Neutrophil (primary cell): ENCODE measurements around the gene PPP2R5D.
A peak's percentile ranks its signal among the peaks of the same experiment; 100 is the strongest.
"Not testable (repeated sequence)": the region's sequence is repeated elsewhere in the genome, so short reads cannot be mapped to it uniquely, and the experiment has no call there.

ENCODE experiments used
- H3K27ac ChIP-seq: fragments of 200-600 bp; sonication (generic); 2 replicates; pipeline ENCODE4 v1.5.1; 2016; ENCODE audit warnings: mild to moderate bottlenecking, moderate library complexity
- H3K27me3 ChIP-seq: fragments of 200-600 bp; sonication (generic); 2 replicates; pipeline ENCODE4 v1.6.0; 2016; ENCODE audit warnings: mild to moderate bottlenecking
- H3K36me3 ChIP-seq: fragments of 200-600 bp; sonication (generic); 2 replicates; pipeline ENCODE4 v1.5.1; 2017
- H3K4me1 ChIP-seq, 2 experiments: fragments of 200-600 bp in 1 of 2; sonication (generic) in 1 of 2; 1 replicate in 1 of 2; 2 replicates in 1 of 2; pipeline versions ENCODE4 v1.5.1 to v1.6.1; 2013 to 2016; ENCODE audit warnings: low read depth in 1 of 2, low read length in 1 of 2, mild to moderate bottlenecking in 1 of 2, moderate library complexity in 1 of 2; ENCODE audit not compliant: control insufficient read depth in 1 of 2, insufficient read depth in 1 of 2
- H3K4me3 ChIP-seq, 2 experiments: fragments of 200-600 bp in 1 of 2; sonication (generic) in 1 of 2; 1 replicate in 1 of 2; 2 replicates in 1 of 2; pipeline ENCODE4 v1.5.1; 2013 to 2016; ENCODE audit warnings: low read depth in 1 of 2, low read length in 1 of 2, mild to moderate bottlenecking in 1 of 2, moderate library complexity in 1 of 2
- H3K9me3 ChIP-seq: fragments of 200-600 bp; sonication (generic); 2 replicates; pipeline ENCODE4 v1.5.1; 2016
- TF ChIP-seq, protein P1 (sequence below): fragments of 200-600 bp; sonication (generic); IDR thresholded peaks from 2 replicates; pipeline ENCODE4 v1.5.1; 2016; ENCODE audit warnings: antibody characterized with exemption

PPP2R5D gene

DNA sequence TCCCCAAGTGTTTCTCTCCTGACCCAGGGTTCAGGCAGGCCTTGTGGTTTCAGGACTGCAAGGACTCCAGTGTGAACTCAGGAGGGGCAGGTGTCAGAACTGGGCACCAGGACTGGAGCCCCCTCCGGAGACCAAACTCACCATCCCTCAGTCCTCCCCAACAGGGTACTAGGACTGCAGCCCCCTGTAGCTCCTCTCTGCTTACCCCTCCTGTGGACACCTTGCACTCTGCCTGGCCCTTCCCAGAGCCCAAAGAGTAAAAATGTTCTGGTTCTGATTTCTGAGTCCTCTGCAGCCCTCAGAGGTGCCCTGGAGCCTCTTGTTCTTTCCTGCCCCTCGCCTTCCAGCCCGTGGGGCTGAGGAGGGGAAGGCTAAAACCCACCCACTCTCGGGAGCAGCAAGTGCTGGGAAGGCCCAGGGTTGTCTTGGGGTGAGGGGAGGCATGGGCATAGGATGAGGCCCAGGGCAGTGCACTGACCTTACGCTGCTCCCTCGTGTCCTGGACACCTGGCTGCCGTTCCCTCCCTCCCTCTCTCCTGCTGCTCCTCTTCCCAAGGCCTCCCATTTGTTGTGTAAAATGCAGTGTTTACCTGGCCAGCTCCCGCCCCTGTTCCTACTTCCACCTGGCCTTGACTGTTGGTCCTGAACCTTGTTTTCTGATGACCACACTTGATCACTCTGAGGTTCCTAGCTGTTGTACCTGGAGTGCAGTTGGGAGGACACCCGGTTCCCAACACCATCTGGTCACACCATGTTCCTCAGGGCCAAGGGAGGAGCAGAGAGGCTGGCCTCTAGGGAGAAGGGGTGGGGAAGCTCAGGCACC, 45.2 kb upstream of the PPP2R5D start:
- TF ChIP-seq, protein P1, sequence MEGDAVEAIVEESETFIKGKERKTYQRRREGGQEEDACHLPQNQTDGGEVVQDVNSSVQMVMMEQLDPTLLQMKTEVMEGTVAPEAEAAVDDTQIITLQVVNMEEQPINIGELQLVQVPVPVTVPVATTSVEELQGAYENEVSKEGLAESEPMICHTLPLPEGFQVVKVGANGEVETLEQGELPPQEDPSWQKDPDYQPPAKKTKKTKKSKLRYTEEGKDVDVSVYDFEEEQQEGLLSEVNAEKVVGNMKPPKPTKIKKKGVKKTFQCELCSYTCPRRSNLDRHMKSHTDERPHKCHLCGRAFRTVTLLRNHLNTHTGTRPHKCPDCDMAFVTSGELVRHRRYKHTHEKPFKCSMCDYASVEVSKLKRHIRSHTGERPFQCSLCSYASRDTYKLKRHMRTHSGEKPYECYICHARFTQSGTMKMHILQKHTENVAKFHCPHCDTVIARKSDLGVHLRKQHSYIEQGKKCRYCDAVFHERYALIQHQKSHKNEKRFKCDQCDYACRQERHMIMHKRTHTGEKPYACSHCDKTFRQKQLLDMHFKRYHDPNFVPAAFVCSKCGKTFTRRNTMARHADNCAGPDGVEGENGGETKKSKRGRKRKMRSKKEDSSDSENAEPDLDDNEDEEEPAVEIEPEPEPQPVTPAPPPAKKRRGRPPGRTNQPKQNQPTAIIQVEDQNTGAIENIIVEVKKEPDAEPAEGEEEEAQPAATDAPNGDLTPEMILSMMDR = no peak
- Histone ChIP-seq H3K4me1 (peaks cover 15 to 18% of the 10 kb centered on the region in 2 experiments), H3K27ac (peak overlapping the region; percentile 56), H3K4me3 (no peak overlapping the region), H3K9me3 (no peaks in the 10 kb centered on the region), H3K36me3 (peaks cover 96% of the 10 kb centered on the region), H3K27me3 (no peaks in the 10 kb centered on the region)

DNA sequence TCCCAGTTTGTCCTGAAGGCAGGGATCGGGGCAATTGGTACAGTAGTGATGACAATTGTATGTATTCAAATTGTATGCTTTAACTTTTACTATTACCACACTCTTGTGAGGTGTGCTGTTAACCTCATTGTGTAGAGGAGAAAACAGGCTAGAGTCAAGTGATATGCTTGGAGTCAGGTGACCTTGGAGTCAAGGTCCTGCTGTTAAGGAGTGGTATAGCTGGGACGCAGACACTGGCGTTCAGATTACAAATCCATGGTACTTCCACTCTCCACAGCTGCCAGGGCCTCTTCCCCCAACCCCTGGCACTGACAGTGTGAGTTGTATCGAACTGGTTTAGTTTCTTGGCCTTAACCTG, 44.6 kb upstream of the PPP2R5D start:
- H3K36me3 ChIP-seq = peaks cover 96% of the 10 kb centered on the region
- H3K4me3 ChIP-seq = no peak overlapping the region
- peak overlapping the region; percentile 56 for H3K27ac ChIP-seq
- H3K9me3 ChIP-seq = no peaks in the 10 kb centered on the region
- H3K27me3 ChIP-seq = no peaks in the 10 kb centered on the region
- peaks cover 9 to 12% of the 10 kb centered on the region in 2 experiments for H3K4me1 ChIP-seq
- TF ChIP-seq, protein P1 = no peak

DNA sequence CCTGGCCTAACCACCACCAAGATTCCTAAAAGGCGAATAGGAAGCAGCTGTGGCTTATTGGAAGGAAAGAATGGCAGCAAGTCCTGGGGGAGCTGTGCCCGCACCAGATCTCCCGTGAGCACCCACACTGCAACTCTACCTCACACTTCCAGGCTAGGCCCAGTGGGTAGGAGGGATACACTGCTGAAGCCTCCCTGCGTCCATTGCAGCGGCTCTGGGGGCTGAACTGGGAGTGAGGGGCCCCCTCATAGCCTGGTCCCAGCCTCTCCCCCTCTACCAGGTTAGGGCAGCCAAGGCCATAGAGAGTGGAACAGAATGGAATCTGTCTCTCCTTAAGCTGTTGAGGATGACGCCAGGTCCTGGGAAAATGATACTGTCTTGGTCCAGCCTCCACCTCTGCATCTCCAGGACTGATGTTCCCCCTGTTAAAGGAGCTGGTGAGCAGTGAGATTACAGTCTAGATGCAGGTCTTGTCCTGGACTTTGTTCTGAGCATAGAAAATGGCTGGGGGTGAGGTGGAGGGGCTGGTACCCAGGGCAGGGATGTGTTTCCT, 43.8 kb upstream of the PPP2R5D start:
- H3K27me3 ChIP-seq = no peaks in the 10 kb centered on the region
- H3K27ac ChIP-seq = peak overlapping the region; percentile 56
- H3K4me1 ChIP-seq = peaks cover 1 to 4% of the 10 kb centered on the region in 2 experiments
- TF ChIP-seq, protein P1 = no peak
- peaks cover 95% of the 10 kb centered on the region for H3K36me3 ChIP-seq
- no peak overlapping the region for H3K4me3 ChIP-seq
- H3K9me3 ChIP-seq = no peaks in the 10 kb centered on the region

GRCh38 chr6:42941356-42941755, 43.0 kb upstream of the PPP2R5D start:
- H3K4me3 ChIP-seq, H3K9me3 ChIP-seq, H3K27me3 ChIP-seq, H3K4me1 ChIP-seq: not testable (repeated sequence)
- Histone ChIP-seq H3K27ac (peak overlapping the region; percentile 43), H3K36me3 (peaks cover 95% of the 10 kb centered on the region)

GRCh38 chr6:42942444-42942843, 41.9 kb upstream of the PPP2R5D start:
- Histone ChIP-seq H3K9me3 (no peaks in the 10 kb centered on the region), H3K27ac (no peak overlapping the region), H3K4me1 (no peaks in the 10 kb centered on the region), H3K36me3 (peaks cover 95% of the 10 kb centered on the region), H3K27me3 (no peaks in the 10 kb centered on the region), H3K4me3 (no peak overlapping the region)
- TF ChIP-seq, protein P1 = no peak

GRCh38 chr6:42947950-42948349, 36.4 kb upstream of the PPP2R5D start:
- no peak overlapping the region for H3K4me3 ChIP-seq
- H3K27ac ChIP-seq = peak overlapping the region; percentile 13
- H3K27me3 ChIP-seq = no peaks in the 10 kb centered on the region
- H3K4me1 ChIP-seq = no peaks in the 10 kb centered on the region
- TF ChIP-seq, protein P1 = no peak
- no peaks in the 10 kb centered on the region for H3K9me3 ChIP-seq
- peaks cover 61% of the 10 kb centered on the region for H3K36me3 ChIP-seq
